Esophagus squamous epithelium (tissue), 5 donors: ENCODE results near the gene PIP5K1B. TPM values are rescaled to one million over a fixed set of nuclear protein-coding genes. Genes with fewer than 3 reads are reported as not detected.

Experiments
- DNase-seq: peaks from one replicate; lab custom pipeline; 2025; lab: John Stamatoyannopoulos, UW
- H3K27ac ChIP-seq, 4 donors: fragments of 200-600 bp; sonication (generic); one replicate each; pipeline ENCODE4 v1.5.1; 2016 to 2019; ENCODE audit warnings: mild to moderate bottlenecking in 1 of 4
- H3K27me3 ChIP-seq, 4 donors: fragments of 200-600 bp; sonication (generic); 1 replicate in 3 of 4; 2 replicates in 1 of 4; pipeline versions ENCODE4 v1.5.1 to v1.6.0; 2017 to 2021; ENCODE audit warnings: antibody characterized with exemption in 1 of 4
- H3K36me3 ChIP-seq, 3 donors: fragments of 200-600 bp; sonication (generic); one replicate each; pipeline ENCODE4 v1.5.1; 2016 to 2019
- H3K4me1 ChIP-seq, 3 donors: fragments of 200-600 bp; sonication (generic); one replicate each; pipeline ENCODE4 v1.5.1; 2017 to 2019
- H3K4me3 ChIP-seq, 4 donors: fragments of 200-600 bp; sonication (generic); 1 replicate in 3 of 4; 2 replicates in 1 of 4; pipeline ENCODE4 v1.5.1; 2016 to 2019; ENCODE audit warnings: mild to moderate bottlenecking in 2 of 4, moderate library complexity in 1 of 4
- H3K9me3 ChIP-seq, 3 donors: fragments of 200-600 bp; sonication (generic); one replicate each; pipeline ENCODE4 v1.5.1; 2016 to 2019
- POLR2A ChIP-seq, 4 donors: fragments of 450-650 bp; IDR thresholded peaks; one replicate each; pipeline ENCODE4 v1.6.1; 2017; ENCODE audit warnings: antibody characterized with exemption in 4 of 4, mild to moderate bottlenecking in 4 of 4, moderate library complexity in 3 of 4
- WGBS, 2 donors: methylation state at CpG; one replicate each; pipeline ENCODE4 v1.1.5; 2018; 5-methylcytosine and 5-hydroxymethylcytosine counted together
- intact Hi-C: fragments of 100-400 bp; cut with DNase I; formaldehyde crosslinking; loops from one replicate; pipeline ENCODE4 v1.15.0; 2022
- total RNA-seq, 4 donors: library from RNA; depleted of rRNA; stranded (reverse); fragments of >200 nt; gene quantifications; one replicate each; pipeline ENCODE4 v1.1.0, GENCODE V29; 2016
- TF ChIP-seq, protein P1 (sequence below), 6 experiments: fragments of 450-650 bp in 4 of 6; fragments of 200-600 bp in 2 of 6; sonication (generic) in 2 of 6; IDR thresholded peaks; one replicate each; pipeline ENCODE4 v1.5.1; 2016 to 2019; ENCODE audit warnings: antibody characterized with exemption in 6 of 6, mild to moderate bottlenecking in 4 of 6, moderate library complexity in 4 of 6
- donor health status: DM: yes; HTN: yes; CAD: no.

Gene PIP5K1B
- total RNA-seq, 4 donors from 2014 or later = 0.38 to 0.97 (median 0.56) TPM; not detected in 1

DNA sequence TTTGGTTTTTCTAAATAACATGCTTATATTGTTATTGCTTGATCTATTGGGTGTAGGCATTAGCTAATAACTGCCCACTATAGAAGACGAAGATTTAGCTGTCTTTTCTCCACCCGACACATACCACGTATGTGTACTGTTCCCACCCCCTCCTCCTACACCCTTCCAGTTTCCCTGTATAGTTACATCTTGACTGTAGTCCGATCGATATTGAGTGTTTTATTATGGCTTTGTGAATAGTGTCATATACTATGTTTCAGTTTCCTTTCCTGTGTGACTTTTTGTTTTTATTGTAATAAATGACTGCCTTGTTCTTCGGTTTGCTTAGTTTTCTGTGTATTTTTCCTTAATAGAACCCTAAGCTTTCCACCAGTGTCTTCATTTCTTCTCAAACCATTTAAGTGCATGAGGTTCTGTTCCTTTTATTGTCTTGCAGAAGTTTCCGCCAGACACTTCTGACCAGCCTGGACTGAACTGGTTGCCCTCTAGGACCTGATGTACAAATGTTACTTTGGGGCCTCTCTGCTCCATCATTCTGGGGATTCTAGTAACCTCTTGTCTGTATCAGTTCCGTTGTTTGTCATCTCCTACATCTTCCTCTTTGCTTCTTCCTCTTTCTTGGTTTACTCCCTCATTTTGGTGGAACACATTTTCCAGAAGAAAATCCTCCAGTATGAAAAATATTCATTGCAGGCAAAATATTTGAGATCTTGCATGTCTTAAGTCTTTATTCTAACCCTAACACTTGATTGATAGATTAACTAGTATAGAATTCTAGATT is 247.0 kb downstream of the PIP5K1B start:
- H3K9me3 ChIP-seq = no peaks in the 10 kb centered on the region
- H3K27me3 ChIP-seq = no peaks in the 10 kb centered on the region
- no peak overlapping the region for H3K4me3 ChIP-seq
- DNase-seq = no peak
- intact Hi-C loops = no loop called here
- no peaks in the 10 kb centered on the region for H3K4me1 ChIP-seq
- H3K36me3 ChIP-seq = no peaks in the 10 kb centered on the region
- H3K27ac ChIP-seq = no peak overlapping the region
- 67 to 76% methylated on average over 8 of the region's 8 CpGs for WGBS, 2 donors
- TF ChIP-seq, protein P1, sequence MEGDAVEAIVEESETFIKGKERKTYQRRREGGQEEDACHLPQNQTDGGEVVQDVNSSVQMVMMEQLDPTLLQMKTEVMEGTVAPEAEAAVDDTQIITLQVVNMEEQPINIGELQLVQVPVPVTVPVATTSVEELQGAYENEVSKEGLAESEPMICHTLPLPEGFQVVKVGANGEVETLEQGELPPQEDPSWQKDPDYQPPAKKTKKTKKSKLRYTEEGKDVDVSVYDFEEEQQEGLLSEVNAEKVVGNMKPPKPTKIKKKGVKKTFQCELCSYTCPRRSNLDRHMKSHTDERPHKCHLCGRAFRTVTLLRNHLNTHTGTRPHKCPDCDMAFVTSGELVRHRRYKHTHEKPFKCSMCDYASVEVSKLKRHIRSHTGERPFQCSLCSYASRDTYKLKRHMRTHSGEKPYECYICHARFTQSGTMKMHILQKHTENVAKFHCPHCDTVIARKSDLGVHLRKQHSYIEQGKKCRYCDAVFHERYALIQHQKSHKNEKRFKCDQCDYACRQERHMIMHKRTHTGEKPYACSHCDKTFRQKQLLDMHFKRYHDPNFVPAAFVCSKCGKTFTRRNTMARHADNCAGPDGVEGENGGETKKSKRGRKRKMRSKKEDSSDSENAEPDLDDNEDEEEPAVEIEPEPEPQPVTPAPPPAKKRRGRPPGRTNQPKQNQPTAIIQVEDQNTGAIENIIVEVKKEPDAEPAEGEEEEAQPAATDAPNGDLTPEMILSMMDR (IDR thresholded peaks at IDR 0.05) = no peak
- TF ChIP-seq POLR2A (IDR thresholded peaks at IDR 0.05) = no peak

DNA sequence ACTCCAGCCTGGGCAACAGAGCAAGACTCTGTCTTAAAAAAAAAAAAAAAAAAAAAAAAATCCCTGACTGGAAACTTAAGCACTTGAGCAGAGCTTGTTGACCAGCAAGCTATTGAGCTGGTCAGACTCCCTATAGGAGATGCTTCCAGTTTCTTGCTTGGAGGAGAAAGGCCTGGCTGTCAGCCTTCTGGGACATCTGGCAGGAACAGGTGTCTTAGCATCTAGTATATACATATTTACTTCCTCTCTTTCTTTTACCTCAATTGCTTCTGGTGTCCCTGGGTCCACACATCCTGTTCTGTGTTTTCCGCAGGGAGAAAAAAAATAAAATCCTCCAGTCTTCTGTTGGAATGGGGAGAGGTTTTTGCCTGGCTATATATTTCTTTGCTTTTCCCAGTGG is 248.7 kb downstream of the PIP5K1B start:
- 89 to 92% methylated on average over 1 of the region's 1 CpG for WGBS, 2 donors
- no peak overlapping the region for H3K27ac ChIP-seq
- H3K9me3 ChIP-seq = no peaks in the 10 kb centered on the region
- no peaks in the 10 kb centered on the region for H3K27me3 ChIP-seq
- H3K4me1 ChIP-seq = no peaks in the 10 kb centered on the region
- DNase-seq = no peak
- H3K36me3 ChIP-seq = no peaks in the 10 kb centered on the region
- intact Hi-C loops = no loop called here
- no peak overlapping the region for H3K4me3 ChIP-seq
- no peak for TF ChIP-seq POLR2A (IDR thresholded peaks at IDR 0.05)
- TF ChIP-seq, protein P1 (IDR thresholded peaks at IDR 0.05) = no peak

DNA sequence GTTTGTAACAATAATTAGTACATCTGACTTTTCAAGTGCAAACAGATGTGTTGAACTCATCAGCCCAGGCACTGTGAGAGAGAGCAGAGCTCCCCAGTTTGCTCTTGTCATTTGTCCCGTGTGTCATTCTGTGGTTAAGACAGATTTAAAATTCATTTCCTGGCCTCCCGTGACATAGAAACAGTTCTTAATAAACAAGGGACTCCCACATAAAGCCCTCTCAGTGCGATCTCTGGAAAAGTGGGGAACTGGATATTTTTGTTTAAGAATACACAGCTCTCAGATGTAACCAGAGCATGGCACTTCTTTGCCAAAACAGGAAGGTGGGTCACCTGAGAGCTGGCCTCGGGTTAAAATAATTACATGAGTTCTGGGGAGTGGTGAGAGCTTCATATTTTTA is 250.3 kb downstream of the PIP5K1B start:
- intact Hi-C loops = no loop called here
- WGBS, 2 donors = 24 to 36% methylated on average over 4 of the region's 4 CpGs

DNA sequence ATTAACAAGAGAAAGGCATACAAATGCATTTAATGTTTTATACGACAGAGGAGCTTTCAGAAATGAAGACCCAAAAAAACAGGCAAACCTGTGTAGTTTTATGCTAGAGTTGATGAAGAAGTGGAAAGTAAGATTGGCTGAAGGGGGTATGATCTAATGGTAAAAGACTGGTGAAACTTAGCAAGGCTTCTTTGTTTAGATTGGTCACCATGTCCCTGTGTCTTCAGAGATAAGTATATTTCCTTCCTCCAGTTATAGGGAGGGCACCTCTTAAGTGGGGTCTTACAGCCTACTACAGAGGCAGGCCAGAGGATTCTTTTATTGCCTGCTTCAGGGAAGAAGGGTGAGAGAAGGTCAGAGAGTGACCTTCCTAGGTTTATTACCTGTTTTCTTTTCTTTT is 252.4 kb downstream of the PIP5K1B start:
- DNase-seq = no peak
- 92 to 100% methylated on average over 1 of the region's 1 CpG for WGBS, 2 donors
- Histone ChIP-seq H3K4me3 (no peak overlapping the region), H3K27me3 (no peaks in the 10 kb centered on the region), H3K27ac (no peak overlapping the region), H3K4me1 (no peaks in the 10 kb centered on the region), H3K9me3 (no peaks in the 10 kb centered on the region), H3K36me3 (no peaks in the 10 kb centered on the region)
- intact Hi-C loops = no loop called here
- TF ChIP-seq POLR2A (IDR thresholded peaks at IDR 0.05) = no peak
- TF ChIP-seq, protein P1 (IDR thresholded peaks at IDR 0.05) = no peak

More for the DNA sequence above, 250.3 kb downstream of the PIP5K1B start:
- Histone ChIP-seq H3K27ac (no peak overlapping the region), H3K4me3 (no peak overlapping the region), H3K27me3 (no peaks in the 10 kb centered on the region), H3K9me3 (no peaks in the 10 kb centered on the region), H3K36me3 (no peaks in the 10 kb centered on the region), H3K4me1 (no peaks in the 10 kb centered on the region)
- DNase-seq = no peak
- TF ChIP-seq, protein P1 (IDR thresholded peaks at IDR 0.05) = no peak
- no peak for TF ChIP-seq POLR2A (IDR thresholded peaks at IDR 0.05)

DNA sequence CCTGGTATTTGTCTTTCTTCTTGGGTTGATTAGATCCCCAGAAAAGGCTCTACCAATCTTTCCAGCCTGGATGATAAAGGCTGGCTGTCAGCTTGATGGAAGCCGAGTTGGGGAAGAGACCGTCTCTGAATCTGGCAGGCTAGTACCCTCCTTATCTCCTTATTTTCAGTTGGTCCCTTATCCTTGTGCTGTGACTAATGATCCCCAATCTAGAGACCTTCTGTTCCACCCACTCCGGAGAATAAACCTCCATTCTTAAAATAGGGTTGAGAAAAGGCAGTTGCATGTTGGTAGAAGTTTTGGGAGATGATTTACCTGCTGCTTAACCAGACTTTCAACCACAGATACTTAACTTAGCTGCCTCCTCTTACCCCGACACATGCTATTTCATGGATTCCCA is 256.5 kb downstream of the PIP5K1B start:
- intact Hi-C loops = no loop called here
- H3K36me3 ChIP-seq = no peaks in the 10 kb centered on the region
- WGBS, 2 donors = 88% methylated on average over 4 of the region's 4 CpGs
- no peak overlapping the region for H3K4me3 ChIP-seq
- no peak overlapping the region for H3K27ac ChIP-seq
- no peaks in the 10 kb centered on the region for H3K27me3 ChIP-seq
- H3K9me3 ChIP-seq = no peaks in the 10 kb centered on the region
- no peaks in the 10 kb centered on the region for H3K4me1 ChIP-seq
- TF ChIP-seq, protein P1 (IDR thresholded peaks at IDR 0.05) = no peak
- no peak for TF ChIP-seq POLR2A (IDR thresholded peaks at IDR 0.05)
- DNase-seq = no peak
